ENCODE data around the gene RPL18A. TPM values are rescaled to one million over a fixed set of nuclear protein-coding genes. Genes with fewer than 3 reads are reported as not detected.

The RPL18A gene
- total and polyA plus RNA-seq, 2 of the 13 experiments (the other 11 are each of a cell fraction or from before 2014, with no cell fraction given), result 1,471 to 2,004 TPM

GRCh38 chr19:17865364-17866311 is 5.9 kb downstream of the RPL18A start (continued):
- no peak for TF ChIP-seq HMGXB3 (CRISPR knock-in tag; IDR thresholded peaks at IDR 0.05; ENCODE audit: borderline replicate concordance)
- no peak for TF ChIP-seq KDM6A (CRISPR knock-in tag; IDR thresholded peaks at IDR 0.05; ENCODE audit: low read depth)
- no peak for TF ChIP-seq MYPOP (CRISPR knock-in tag; IDR thresholded peaks at IDR 0.05)
- TF ChIP-seq KDM2A (CRISPR knock-in tag; IDR thresholded peaks at IDR 0.05; ENCODE audit: borderline replicate concordance, low read depth), result peak; percentile 70
- peak; percentile 68 for TF ChIP-seq RXRA (CRISPR knock-in tag; IDR thresholded peaks at IDR 0.05)
- no peak for TF ChIP-seq MLX (CRISPR knock-in tag; IDR thresholded peaks at IDR 0.05)
- TF ChIP-seq DR1 (CRISPR knock-in tag; IDR thresholded peaks at IDR 0.05), result no peak
- TF ChIP-seq ZFP1 (CRISPR knock-in tag; IDR thresholded peaks at IDR 0.05), result no peak
- no peak for TF ChIP-seq RARG (CRISPR knock-in tag; IDR thresholded peaks at IDR 0.05; ENCODE audit: low read depth)
- TF ChIP-seq THAP7 (CRISPR knock-in tag; IDR thresholded peaks at IDR 0.05), result no peak
- TF ChIP-seq ZFP36L1 (CRISPR knock-in tag; IDR thresholded peaks at IDR 0.05), result no peak
- no peak for TF ChIP-seq ZNF564 (CRISPR knock-in tag; IDR thresholded peaks at IDR 0.05)
- no peak for TF ChIP-seq UBTF (CRISPR knock-in tag; IDR thresholded peaks at IDR 0.05)
- TF ChIP-seq FOXP4 (CRISPR knock-in tag; IDR thresholded peaks at IDR 0.05), result no peak
- TF ChIP-seq ZNF569 (CRISPR knock-in tag; IDR thresholded peaks at IDR 0.05; ENCODE audit: borderline replicate concordance), result no peak

Data from HepG2 (cell line).